ENCODE data around the gene FAS. TPM values are rescaled to one million over a fixed set of nuclear protein-coding genes. Genes with fewer than 3 reads are reported as not detected.

The FAS gene
- total and polyA plus RNA-seq, 9 of the 15 experiments (the other 6 are each of a cell fraction or from before 2014, with no cell fraction given): 0.08 to 0.62 (median 0.37) TPM

DNA sequence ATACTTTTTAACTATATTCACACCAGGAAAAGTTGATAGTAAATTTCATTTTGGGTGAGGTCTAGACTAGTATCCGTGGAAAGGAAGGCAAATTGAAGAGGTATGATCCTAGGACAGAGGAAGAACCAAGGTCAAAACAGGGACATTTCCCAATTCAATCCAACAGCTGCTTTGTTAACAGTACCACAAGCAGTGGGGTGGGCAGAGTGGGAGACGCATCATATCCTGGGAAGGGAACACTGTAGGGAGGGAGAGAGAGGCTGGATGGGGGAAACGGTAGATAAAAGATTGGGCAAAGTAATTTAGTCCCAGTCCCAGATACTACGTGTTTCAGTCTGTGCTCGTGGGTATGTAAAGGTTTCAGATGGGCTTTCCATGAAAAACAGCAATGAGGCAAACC lies 9.2 kb upstream of the FAS start:
- ATAC-seq: no peak
- Histone ChIP-seq H3K4me1 (replicated peaks in 1 of 2; ENCODE audit: control insufficient read depth in 2 of 2, insufficient read depth in 2 of 2, low read length in 2 of 2) (peaks cover 0 to 2% of the 10 kb centered on the region in 2 experiments; a peak in 2 of 5 replicates), H3K9me1 (ENCODE audit: control insufficient read depth, insufficient read depth, low read length) (no peaks in the 10 kb centered on the region), H3K4me2 (ENCODE audit: insufficient read depth, low read length) (no peak overlapping the region), H3K27ac (ENCODE audit: extremely low read depth, low read depth, low read length) (no peak overlapping the region), H4K20me1 (replicated peaks; ENCODE audit: control insufficient read depth, insufficient read depth, low read length) (no peaks in the 10 kb centered on the region), H3K79me2 (ENCODE audit: control insufficient read depth, insufficient read depth, low read length) (no peaks in the 10 kb centered on the region), H3K9ac (ENCODE audit: insufficient read depth in 1 of 2, low read depth in 2 of 2, low read length in 2 of 2) (no peak overlapping the region), H3K27me3 (ENCODE audit: control insufficient read depth in 2 of 2, insufficient read depth in 2 of 2, low read length in 2 of 2) (no peaks in the 10 kb centered on the region), H3K9me3 (replicated peaks; ENCODE audit: control insufficient read depth, insufficient read depth, low read depth, low read length) (no peaks in the 10 kb centered on the region), H3K36me3 (ENCODE audit: control insufficient read depth, insufficient read depth, low read length) (no peaks in the 10 kb centered on the region), H2AFZ (ENCODE audit: low read depth, low read length) (no peak overlapping the region), H3K4me3 (no peak overlapping the region)
- WGBS (ENCODE audit: insufficient coverage, low coverage, missing lambda C conversion rate): 0% methylated on average over 3 of the region's 5 CpGs
- intact Hi-C loops (cut with micrococcal nuclease) (loop anchor here (10.0 kb wide), 1 partner anchor 147 kb away; no protein-coding TSS in a partner anchor), in situ Hi-C loops (cut with MboI) (no loop called here)
- FAIRE-seq: no peak
- POLR2A ChIA-PET: no interaction called here
- CTCF ChIA-PET (ENCODE audit: low intra/inter-chr PET ratio): no interaction called here
- no TSS peak for BruUV-seq (replicated peaks)
- no peak for DNase-seq (ENCODE audit: extremely low read depth in 1 of 4, low spot score in 3 of 4)
- no peak for TF ChIP-seq ARHGAP35 (IDR thresholded peaks at IDR 0.05; ENCODE audit: partially characterized antibody)
- no peak for TF ChIP-seq KDM5B (IDR thresholded peaks at IDR 0.05; ENCODE audit: insufficient replicate concordance, low read depth, low read length)
- TF ChIP-seq U2AF2 (optimal IDR thresholded peaks at IDR 0.05; ENCODE audit: low read depth, low read length): no peak
- TF ChIP-seq IFI16 (CRISPR knock-in tag; IDR thresholded peaks at IDR 0.05): no peak
- TF ChIP-seq RB1 (IDR thresholded peaks at IDR 0.05; ENCODE audit: low read depth): no peak
- no peak for TF ChIP-seq ZNF217 (CRISPR knock-in tag; IDR thresholded peaks at IDR 0.05)
- no peak for TF ChIP-seq TBP (optimal IDR thresholded peaks at IDR 0.05; ENCODE audit: low read depth, low read length)
- TF ChIP-seq, protein P1, sequence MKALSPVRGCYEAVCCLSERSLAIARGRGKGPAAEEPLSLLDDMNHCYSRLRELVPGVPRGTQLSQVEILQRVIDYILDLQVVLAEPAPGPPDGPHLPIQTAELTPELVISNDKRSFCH (CRISPR knock-in tag; IDR thresholded peaks at IDR 0.05): no peak
- TF ChIP-seq, protein P1 (tag; IDR thresholded peaks at IDR 0.05): no peak
- TF ChIP-seq IRF2 (CRISPR knock-in tag; IDR thresholded peaks at IDR 0.05): no peak
- no peak for TF ChIP-seq ZFP30 (CRISPR knock-in tag; IDR thresholded peaks at IDR 0.05; ENCODE audit: borderline replicate concordance)
- no peak for TF ChIP-seq PYGO2 (tag; IDR thresholded peaks at IDR 0.05)
- no peak for TF ChIP-seq FOXA3 (CRISPR knock-in tag; conservative IDR thresholded peaks at IDR 0.05 in 1 of 2, IDR thresholded peaks at IDR 0.05 in 1 of 2)
- no peak for TF ChIP-seq ZNF133 (CRISPR knock-in tag; IDR thresholded peaks at IDR 0.05)
- TF ChIP-seq FUS (optimal IDR thresholded peaks at IDR 0.05; ENCODE audit: low read depth, low read length): no peak
- TF ChIP-seq, protein P2, sequence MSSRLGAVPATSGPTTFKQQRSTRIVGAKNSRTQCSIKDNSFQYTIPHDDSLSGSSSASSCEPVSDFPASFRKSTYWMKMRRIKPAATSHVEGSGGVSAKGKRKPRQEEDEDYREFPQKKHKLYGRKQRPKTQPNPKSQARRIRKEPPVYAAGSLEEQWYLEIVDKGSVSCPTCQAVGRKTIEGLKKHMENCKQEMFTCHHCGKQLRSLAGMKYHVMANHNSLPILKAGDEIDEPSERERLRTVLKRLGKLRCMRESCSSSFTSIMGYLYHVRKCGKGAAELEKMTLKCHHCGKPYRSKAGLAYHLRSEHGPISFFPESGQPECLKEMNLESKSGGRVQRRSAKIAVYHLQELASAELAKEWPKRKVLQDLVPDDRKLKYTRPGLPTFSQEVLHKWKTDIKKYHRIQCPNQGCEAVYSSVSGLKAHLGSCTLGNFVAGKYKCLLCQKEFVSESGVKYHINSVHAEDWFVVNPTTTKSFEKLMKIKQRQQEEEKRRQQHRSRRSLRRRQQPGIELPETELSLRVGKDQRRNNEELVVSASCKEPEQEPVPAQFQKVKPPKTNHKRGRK (tag; IDR thresholded peaks at IDR 0.05): no peak
- no peak for TF ChIP-seq ZFPM2 (CRISPR knock-in tag; IDR thresholded peaks at IDR 0.05)
- TF ChIP-seq CREBBP (IDR thresholded peaks at IDR 0.05; ENCODE audit: low read depth, low read length): no peak

Data from K562 (cell line).